ENCODE data around the gene WFDC10B.
"Not testable (repeated sequence)": the region's sequence is repeated elsewhere in the genome, so short reads cannot be mapped to it uniquely, and the experiment has no call there.

GRCh38 chr20:45716141-45716688, 11.4 kb upstream of the WFDC10B start:
- TF ChIP-seq CTCF (IDR thresholded peaks at IDR 0.05; ENCODE audit: borderline replicate concordance, extremely low read depth, low read length, poor library complexity, severe bottlenecking); EZH2 (IDR thresholded peaks at IDR 0.05; ENCODE audit: borderline replicate concordance, low read depth, low read length, severe bottlenecking): not testable (repeated sequence)

Measured in DND-41 (cell line).